ENCODE measurements around the gene CD46.

Gene CD46

DNA sequence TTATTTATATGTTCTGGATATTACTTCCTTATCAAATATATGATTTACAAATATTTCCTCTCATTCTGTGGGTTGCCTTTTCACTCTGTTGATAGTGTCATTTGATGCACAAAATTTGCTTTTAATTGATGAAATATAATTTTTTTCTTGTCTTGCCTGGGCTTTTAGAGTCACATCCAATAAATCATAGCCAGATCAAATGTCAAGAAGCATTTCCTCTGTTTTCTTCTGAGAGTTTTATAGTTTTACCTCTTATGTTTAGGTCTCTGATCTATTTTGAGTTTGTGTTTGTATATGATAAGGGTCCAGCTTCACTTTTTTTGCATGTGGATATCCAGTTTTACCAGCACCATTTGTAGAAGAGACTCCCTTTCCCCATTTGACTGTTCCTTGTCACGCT, 29.5 kb downstream of the CD46 start:
- no peak for DNase-seq (ENCODE audit: low spot score)
- TF ChIP-seq, protein P1, sequence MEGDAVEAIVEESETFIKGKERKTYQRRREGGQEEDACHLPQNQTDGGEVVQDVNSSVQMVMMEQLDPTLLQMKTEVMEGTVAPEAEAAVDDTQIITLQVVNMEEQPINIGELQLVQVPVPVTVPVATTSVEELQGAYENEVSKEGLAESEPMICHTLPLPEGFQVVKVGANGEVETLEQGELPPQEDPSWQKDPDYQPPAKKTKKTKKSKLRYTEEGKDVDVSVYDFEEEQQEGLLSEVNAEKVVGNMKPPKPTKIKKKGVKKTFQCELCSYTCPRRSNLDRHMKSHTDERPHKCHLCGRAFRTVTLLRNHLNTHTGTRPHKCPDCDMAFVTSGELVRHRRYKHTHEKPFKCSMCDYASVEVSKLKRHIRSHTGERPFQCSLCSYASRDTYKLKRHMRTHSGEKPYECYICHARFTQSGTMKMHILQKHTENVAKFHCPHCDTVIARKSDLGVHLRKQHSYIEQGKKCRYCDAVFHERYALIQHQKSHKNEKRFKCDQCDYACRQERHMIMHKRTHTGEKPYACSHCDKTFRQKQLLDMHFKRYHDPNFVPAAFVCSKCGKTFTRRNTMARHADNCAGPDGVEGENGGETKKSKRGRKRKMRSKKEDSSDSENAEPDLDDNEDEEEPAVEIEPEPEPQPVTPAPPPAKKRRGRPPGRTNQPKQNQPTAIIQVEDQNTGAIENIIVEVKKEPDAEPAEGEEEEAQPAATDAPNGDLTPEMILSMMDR (IDR thresholded peaks at IDR 0.05; ENCODE audit: extremely low read depth, missing control alignments) = no peak

DNA sequence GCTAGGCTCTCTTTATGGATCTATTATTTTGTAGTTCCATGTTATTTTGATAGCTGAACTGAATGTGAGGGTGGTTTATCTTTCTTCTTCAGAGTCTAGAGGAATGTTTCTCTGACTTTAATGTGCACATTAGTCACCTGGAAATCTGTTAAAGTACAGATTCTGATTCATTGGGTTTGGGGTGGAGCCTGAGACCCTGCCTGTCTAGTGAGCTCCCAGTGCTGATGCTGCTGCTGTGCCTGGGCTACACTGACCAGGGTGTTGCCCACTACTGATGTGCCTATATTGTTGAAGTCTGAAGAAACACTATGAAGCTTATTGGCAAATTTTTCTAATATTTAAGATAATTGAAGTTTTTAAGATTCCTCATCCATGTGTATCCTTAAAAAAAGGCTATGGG, 35.9 kb downstream of the CD46 start:
- DNase-seq (ENCODE audit: low spot score) = no peak
- TF ChIP-seq, protein P1 (IDR thresholded peaks at IDR 0.05; ENCODE audit: extremely low read depth, missing control alignments) = no peak

DNA sequence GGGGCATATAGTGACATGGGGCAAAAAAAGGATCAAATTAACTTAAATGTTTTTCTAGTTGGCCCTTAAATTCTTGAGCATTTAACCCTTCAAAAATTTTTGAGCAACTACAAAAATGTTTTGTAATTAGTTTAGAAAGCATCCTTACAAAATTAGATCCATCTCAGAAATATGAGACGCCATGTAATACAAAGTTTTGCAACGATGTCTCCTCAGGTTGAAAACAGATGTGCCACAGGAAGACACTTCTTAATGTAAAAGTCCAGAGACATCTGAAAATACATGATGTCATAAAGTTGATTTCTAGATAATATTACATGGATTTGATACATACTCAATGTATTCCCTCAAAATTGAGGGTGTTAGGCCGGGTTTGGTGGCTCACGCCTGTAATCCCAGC, 37.5 kb downstream of the CD46 start:
- no peak for DNase-seq (ENCODE audit: low spot score)
- TF ChIP-seq, protein P1 (IDR thresholded peaks at IDR 0.05; ENCODE audit: extremely low read depth, missing control alignments) = no peak

DNA sequence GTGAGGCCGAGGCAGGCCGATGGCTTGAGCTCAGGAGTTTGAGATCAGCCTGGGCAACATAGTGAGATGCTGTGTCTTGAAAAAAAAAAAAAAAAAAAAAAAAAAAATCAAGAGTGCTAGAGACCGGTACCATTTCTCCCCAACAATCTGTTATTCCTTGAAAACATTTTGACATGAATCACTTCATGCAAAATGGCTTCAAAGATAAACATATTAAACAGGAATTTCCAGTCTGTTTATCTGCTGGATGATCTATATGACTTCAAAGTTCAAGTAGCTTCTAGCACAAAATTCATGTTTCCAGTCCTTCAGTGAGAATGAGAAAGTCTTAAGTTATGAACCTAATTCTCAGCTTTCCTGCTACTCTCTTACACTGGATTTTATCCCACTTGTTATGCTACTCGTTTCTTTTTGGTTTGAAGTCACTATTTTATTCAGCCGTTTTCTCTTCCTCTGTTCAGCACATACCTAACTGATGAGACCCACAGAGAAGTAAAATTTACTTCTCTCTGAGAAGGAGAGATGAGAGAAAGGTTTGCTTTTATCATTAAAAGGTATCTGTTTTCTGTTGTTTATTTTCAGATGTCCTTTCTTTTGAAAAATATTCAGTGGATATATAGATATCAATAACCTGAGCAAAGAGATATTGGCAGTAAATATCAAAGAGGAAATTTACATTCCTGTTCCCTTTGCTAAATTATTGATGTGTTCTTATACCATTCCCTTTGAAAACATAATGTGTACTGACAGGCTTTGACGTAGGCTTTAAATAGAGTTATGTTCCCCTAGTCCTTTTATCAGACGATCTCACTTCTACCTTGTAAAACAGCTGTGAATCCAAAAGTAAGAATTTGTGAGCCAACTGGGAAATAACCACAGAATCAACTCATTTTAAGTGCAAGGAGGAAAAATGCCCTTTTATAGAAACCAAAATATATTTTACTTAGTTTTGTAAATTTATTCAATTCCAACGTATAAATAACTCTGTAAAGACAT, 38.2 kb downstream of the CD46 start:
- TF ChIP-seq, protein P1 (IDR thresholded peaks at IDR 0.05; ENCODE audit: extremely low read depth, missing control alignments) = no peak
- no peak for DNase-seq (ENCODE audit: low spot score)

DNA sequence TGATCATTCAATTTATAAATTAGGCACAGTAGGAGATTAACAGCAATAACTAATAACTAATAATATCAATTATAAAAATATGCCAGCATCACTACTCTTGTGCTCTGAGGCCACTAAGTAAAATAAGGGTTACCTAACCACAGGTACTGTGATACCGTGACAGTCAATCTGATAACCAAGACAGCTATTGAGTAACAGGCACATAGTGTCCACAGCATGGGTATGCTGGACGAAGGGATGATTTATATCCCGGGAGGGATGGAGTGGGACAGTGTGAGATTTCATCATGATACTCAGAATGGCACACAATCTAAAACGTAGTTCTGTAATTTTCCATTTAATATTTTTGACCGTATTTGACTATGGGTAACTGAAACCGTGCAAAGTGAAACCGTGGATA, 39.4 kb downstream of the CD46 start:
- TF ChIP-seq, protein P1 (IDR thresholded peaks at IDR 0.05; ENCODE audit: extremely low read depth, missing control alignments) = no peak
- DNase-seq (ENCODE audit: low spot score) = no peak

DNA sequence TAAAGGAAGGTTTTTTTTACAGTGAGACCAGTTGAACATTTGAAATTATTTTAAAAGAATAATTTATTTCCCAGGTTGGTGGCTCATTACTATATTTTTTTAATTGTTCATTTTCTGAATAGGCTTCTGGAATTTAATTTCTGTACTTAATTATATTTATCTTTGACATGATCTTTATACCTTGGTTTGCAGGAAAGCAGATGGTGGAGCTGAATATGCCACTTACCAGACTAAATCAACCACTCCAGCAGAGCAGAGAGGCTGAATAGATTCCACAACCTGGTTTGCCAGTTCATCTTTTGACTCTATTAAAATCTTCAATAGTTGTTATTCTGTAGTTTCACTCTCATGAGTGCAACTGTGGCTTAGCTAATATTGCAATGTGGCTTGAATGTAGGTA, 41.5 kb downstream of the CD46 start:
- no peak for DNase-seq (ENCODE audit: low spot score)
- TF ChIP-seq, protein P1 (IDR thresholded peaks at IDR 0.05; ENCODE audit: extremely low read depth, missing control alignments) = no peak

DNA sequence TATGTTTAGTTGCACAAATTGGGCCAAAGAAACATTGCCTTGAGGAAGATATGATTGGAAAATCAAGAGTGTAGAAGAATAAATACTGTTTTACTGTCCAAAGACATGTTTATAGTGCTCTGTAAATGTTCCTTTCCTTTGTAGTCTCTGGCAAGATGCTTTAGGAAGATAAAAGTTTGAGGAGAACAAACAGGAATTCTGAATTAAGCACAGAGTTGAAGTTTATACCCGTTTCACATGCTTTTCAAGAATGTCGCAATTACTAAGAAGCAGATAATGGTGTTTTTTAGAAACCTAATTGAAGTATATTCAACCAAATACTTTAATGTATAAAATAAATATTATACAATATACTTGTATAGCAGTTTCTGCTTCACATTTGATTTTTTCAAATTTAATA, 43.0 kb downstream of the CD46 start:
- TF ChIP-seq, protein P1 (IDR thresholded peaks at IDR 0.05; ENCODE audit: extremely low read depth, missing control alignments) = no peak
- DNase-seq (ENCODE audit: low spot score) = no peak
